Calu3 (cell line): ENCODE results near the gene SRGAP3. TPM values are rescaled to one million over a fixed set of nuclear protein-coding genes. Genes with fewer than 3 reads are reported as not detected.

Experiments used
- BruUV-seq: library from RNA; stranded (reverse); fragments of 400-500 nt; replicated peaks from 2 replicates; lab custom pipeline; 2021; lab: Mats Ljungman, UMichigan
- CTCF ChIA-PET: fragments of 300-600 bp; sonication (Branson Sonifier 250); formaldehyde crosslinking; loops from one replicate; lab custom pipeline; 2022; ENCODE audit warnings: antibody characterized with exemption; lab: Charles Lee
- DNase-seq: peaks from one replicate; pipeline ENCODE4 v3.0.0; 2022
- H3K27ac Mint-ChIP-seq: one replicate; pipeline ENCODE4 v1.8.0; 2022; ENCODE audit warnings: mixed read lengths; ENCODE audit not compliant: unreplicated experiment
- H3K27me3 Mint-ChIP-seq: one replicate; pipeline ENCODE4 v1.8.0; 2022; ENCODE audit warnings: mixed read lengths; ENCODE audit not compliant: unreplicated experiment
- H3K36me3 Mint-ChIP-seq: one replicate; pipeline ENCODE4 v1.8.0; 2022; ENCODE audit warnings: mild to moderate bottlenecking, moderate library complexity, mixed read lengths; ENCODE audit not compliant: insufficient read depth, unreplicated experiment
- H3K4me1 Mint-ChIP-seq: one replicate; pipeline ENCODE4 v1.8.0; 2022; ENCODE audit warnings: mild to moderate bottlenecking, low read depth, mixed read lengths; ENCODE audit not compliant: unreplicated experiment
- H3K4me3 Mint-ChIP-seq: one replicate; pipeline ENCODE4 v1.8.0; 2022; ENCODE audit warnings: mild to moderate bottlenecking, low read depth, moderate library complexity, mixed read lengths; ENCODE audit not compliant: unreplicated experiment
- H3K9me3 Mint-ChIP-seq: one replicate; pipeline ENCODE4 v1.8.0; 2022; ENCODE audit warnings: low read depth, mixed read lengths; ENCODE audit not compliant: unreplicated experiment
- CTCF ChIP-seq: fragments of 200-600 bp; IDR thresholded peaks from one replicate; pipeline ENCODE4 v1.8.0; 2022; ENCODE audit warnings: antibody characterized with exemption; ENCODE audit not compliant: unreplicated experiment
- intact Hi-C: fragments of 100-400 bp; cut with micrococcal nuclease; formaldehyde crosslinking; loops from one replicate; pipeline ENCODE4 v1.10.0; 2022; ENCODE audit not compliant: unreplicated experiment
- total RNA-seq: library from RNA; stranded (reverse); gene quantifications from 2 replicates; pipeline ENCODE4 v1.2.3, GENCODE V29; 2022

The SRGAP3 gene
- total RNA-seq, 1 experiment from 2014 or later: 8.2 TPM

- H3K9me3 Mint-ChIP-seq: peaks cover 3% of the 10 kb centered on the region
- no peaks in the 10 kb centered on the region for H3K4me1 Mint-ChIP-seq
- H3K27me3 Mint-ChIP-seq: peaks cover 17% of the 10 kb centered on the region
- CTCF ChIA-PET: no interaction called here
- H3K36me3 Mint-ChIP-seq: no peaks in the 10 kb centered on the region
- intact Hi-C loops: no loop called here
- BruUV-seq: no TSS peak
- no peak overlapping the region for H3K4me3 Mint-ChIP-seq
- H3K27ac Mint-ChIP-seq: no peak overlapping the region
- no peak for TF ChIP-seq CTCF
- DNase-seq: no peak
Measured at GRCh38 chr3:9113040-9113439, 136.4 kb downstream of the SRGAP3 start.

- TF ChIP-seq CTCF: no peak
Measured at GRCh38 chr3:9111866-9112265, 137.6 kb downstream of the SRGAP3 start.

GRCh38 chr3:9111417-9111816 is 138.0 kb downstream of the SRGAP3 start:
- peaks cover 25% of the 10 kb centered on the region for H3K27me3 Mint-ChIP-seq

More at GRCh38 chr3:9111866-9112265, 137.6 kb downstream of the SRGAP3 start:
- peaks cover 25% of the 10 kb centered on the region for H3K27me3 Mint-ChIP-seq
- H3K36me3 Mint-ChIP-seq: no peaks in the 10 kb centered on the region
- H3K4me3 Mint-ChIP-seq: no peak overlapping the region
- H3K27ac Mint-ChIP-seq: no peak overlapping the region
- CTCF ChIA-PET: no interaction called here
- H3K4me1 Mint-ChIP-seq: no peaks in the 10 kb centered on the region
- intact Hi-C loops: no loop called here
- no TSS peak for BruUV-seq
- DNase-seq: no peak
- H3K9me3 Mint-ChIP-seq: peaks cover 3% of the 10 kb centered on the region

GRCh38 chr3:9110802-9111201 is 138.6 kb downstream of the SRGAP3 start:
- DNase-seq: no peak
- no peak for TF ChIP-seq CTCF
- CTCF ChIA-PET: no interaction called here
- Mint-ChIP-seq H3K27me3 (peaks cover 25% of the 10 kb centered on the region), H3K9me3 (peaks cover 3% of the 10 kb centered on the region), H3K4me1 (no peaks in the 10 kb centered on the region), H3K4me3 (no peak overlapping the region), H3K27ac (no peak overlapping the region), H3K36me3 (no peaks in the 10 kb centered on the region)
- intact Hi-C loops: no loop called here
- no TSS peak for BruUV-seq

More at GRCh38 chr3:9111417-9111816, 138.0 kb downstream of the SRGAP3 start:
- Mint-ChIP-seq H3K9me3 (peaks cover 3% of the 10 kb centered on the region), H3K4me1 (no peaks in the 10 kb centered on the region), H3K36me3 (no peaks in the 10 kb centered on the region), H3K27ac (no peak overlapping the region), H3K4me3 (no peak overlapping the region)
- DNase-seq: no peak
- CTCF ChIA-PET: no interaction called here
- BruUV-seq: no TSS peak
- intact Hi-C loops: no loop called here
- no peak for TF ChIP-seq CTCF
